Right renal cortex interstitium (tissue), 3 donors: ENCODE results near the gene SAFB2. TPM values are rescaled to one million over a fixed set of nuclear protein-coding genes. Genes with fewer than 3 reads are reported as not detected.

Source experiments
- DNase-seq, 3 donors: peaks; one replicate each; pipeline ENCODE4 v3.0.0-alpha.2; 2013; ENCODE audit warnings: low read depth in 3 of 3, low spot score in 2 of 3
- polyA plus RNA-seq, 3 donors: library from polyadenylated mRNA; unstranded; fragments of 120-200 nt; gene quantifications; one replicate each; pipeline ENCODE4 v1.2.1, GENCODE V29; 2013; ENCODE audit not compliant: insufficient read length in 3 of 3

The SAFB2 gene
- polyA plus RNA-seq, 3 donors, result 60.0 to 84.7 (median 64.6) TPM

GRCh38 chr19:5553892-5554291 is 68.7 kb downstream of the SAFB2 start:
- DNase-seq, result no peak

DNA sequence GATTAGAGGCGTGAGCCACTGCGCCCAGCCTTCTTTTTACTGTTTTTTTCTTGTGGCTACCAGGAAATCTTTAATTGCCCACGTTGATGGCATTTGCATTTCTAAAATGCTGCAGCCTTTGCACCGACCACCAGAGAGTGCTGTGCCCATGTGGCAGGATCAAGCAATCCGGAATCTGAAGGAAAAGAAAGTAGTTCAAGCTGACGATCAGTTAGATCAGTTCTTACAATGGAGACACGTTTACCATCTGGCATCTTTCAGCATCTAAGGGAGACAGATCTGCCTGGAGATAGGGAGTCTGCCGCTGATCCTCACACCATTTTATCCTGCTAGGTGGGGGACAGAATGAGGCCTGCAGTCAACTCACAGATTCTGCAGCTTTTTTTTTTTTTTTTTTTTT is 74.7 kb downstream of the SAFB2 start:
- DNase-seq, result no peak

DNA sequence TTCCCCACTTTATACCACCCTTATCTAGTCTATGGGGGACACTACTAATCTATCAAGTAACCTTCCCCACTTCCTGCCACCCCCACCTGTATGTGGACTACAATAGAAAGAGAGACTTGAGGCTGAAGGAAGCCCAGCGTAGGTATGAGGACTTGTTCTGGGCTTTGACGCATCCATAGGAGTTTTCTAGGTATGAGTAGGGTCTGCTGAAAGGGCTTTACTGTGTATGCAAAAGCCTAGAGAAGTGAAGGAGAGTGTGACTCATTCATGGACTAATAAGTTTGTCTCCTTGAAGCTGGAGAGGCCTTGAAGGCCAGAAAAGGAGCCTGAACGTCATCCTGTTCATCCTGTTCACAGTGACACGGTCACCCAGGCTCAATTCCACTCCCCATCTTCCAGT is 76.6 kb downstream of the SAFB2 start:
- DNase-seq, result no peak

GRCh38 chr19:5545051-5545450 is 77.5 kb downstream of the SAFB2 start:
- no peak for DNase-seq

DNA sequence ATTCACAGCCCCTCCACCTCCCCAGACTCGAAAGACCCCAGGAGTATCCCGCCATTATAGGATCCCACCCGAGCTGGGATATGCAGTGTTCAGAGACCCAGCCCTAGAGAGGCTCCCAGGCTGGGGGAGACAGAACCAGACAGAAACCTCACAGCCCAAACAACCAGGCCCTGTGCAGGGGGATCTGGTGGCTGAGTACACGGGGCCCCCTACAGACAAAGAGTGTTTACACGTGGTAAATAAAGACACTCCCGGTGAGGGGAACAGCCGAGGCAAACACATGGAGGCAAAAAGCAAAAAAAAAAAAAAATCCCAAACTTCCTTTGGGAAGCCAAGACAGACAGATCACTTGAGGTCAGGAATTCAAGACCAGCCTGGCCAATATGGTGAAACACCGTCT is 79.9 kb downstream of the SAFB2 start:
- no peak for DNase-seq

GRCh38 chr19:5541456-5541855 is 81.1 kb downstream of the SAFB2 start:
- no peak for DNase-seq

GRCh38 chr19:5540208-5540607 is 82.4 kb downstream of the SAFB2 start:
- no peak for DNase-seq

DNA sequence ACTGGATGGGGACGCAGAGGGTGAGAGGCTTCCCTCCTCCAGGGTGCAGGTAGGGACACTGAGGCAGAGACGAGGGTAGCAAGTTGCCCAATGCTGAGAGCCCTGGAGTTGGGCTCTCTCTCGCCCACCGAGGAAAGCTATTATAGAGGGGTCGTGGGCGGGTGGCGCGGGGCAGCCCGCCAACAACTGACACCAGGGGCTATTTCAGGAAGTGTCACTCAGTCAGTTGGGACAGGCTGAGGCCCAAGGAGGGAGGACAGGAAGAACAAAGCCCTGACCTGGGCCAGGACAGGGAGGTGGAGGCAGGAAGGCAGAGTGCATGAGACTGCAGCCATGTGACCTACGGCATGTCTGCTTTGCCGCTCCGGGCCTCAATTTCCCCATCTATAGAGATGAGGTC is 84.7 kb downstream of the SAFB2 start:
- DNase-seq, result no peak

Other genes with a start within 250 kb of the SAFB2 start
- not detected for gene ZNRF4, start 167.4 kb downstream of the SAFB2 start, polyA plus RNA-seq
- under 1 TPM; 0.10 to 0.82 (median 0.38) TPM for gene TINCR, start 54.8 kb downstream of the SAFB2 start, polyA plus RNA-seq
- 100 to 1,000 TPM; 128 to 150 (median 134) TPM for gene SAFB, start 307 bp upstream of the SAFB2 start, polyA plus RNA-seq
- gene MICOS13, start 57.7 kb upstream of the SAFB2 start, polyA plus RNA-seq, result 10 to 100 TPM; 26.2 to 35.6 (median 27.7) TPM
- 10 to 100 TPM in 1 of 3 donors, 1 to 10 TPM in 2; 6.8 to 10.2 (median 8.0) TPM for gene HSD11B1L, start 58.3 kb upstream of the SAFB2 start, polyA plus RNA-seq
- gene RPL36, start 67.5 kb upstream of the SAFB2 start, polyA plus RNA-seq, result 100 to 1,000 TPM; 492 to 592 (median 586) TPM
- 10 to 100 TPM; 46.5 to 50.4 (median 47.9) TPM for gene LONP1, start 97.4 kb upstream of the SAFB2 start, polyA plus RNA-seq
- gene CATSPERD, start 97.9 kb upstream of the SAFB2 start, polyA plus RNA-seq, result not detected
- 1 to 10 TPM; 1.2 to 1.8 (median 1.3) TPM for gene PRR22, start 162.0 kb upstream of the SAFB2 start, polyA plus RNA-seq
- gene DUS3L, start 168.4 kb upstream of the SAFB2 start, polyA plus RNA-seq, result 10 to 100 TPM; 18.4 to 22.1 (median 20.9) TPM
- 1 to 10 TPM; 1.8 to 2.2 (median 2.0) TPM for gene NRTN, start 182.3 kb upstream of the SAFB2 start, polyA plus RNA-seq
- 10 to 100 TPM in 1 of 3 donors, 1 to 10 TPM in 2; 6.2 to 10.6 (median 8.9) TPM for gene FUT6, start 216.9 kb upstream of the SAFB2 start, polyA plus RNA-seq
- gene FUT3, start 228.7 kb upstream of the SAFB2 start, polyA plus RNA-seq, result under 1 TPM; 0.26 to 0.64 (median 0.40) TPM
- under 1 TPM in 2 of 3 donors, not detected in 1; 0.11 to 0.17 TPM for gene FUT5, start 247.8 kb upstream of the SAFB2 start, polyA plus RNA-seq